ENCODE data around the gene CDK14. TPM values are rescaled to one million over a fixed set of nuclear protein-coding genes. Genes with fewer than 3 reads are reported as not detected.

The CDK14 gene
- total RNA-seq, 8 experiments from 2014 or later: 9.9 to 50.5 (median 13.3) TPM

DNA sequence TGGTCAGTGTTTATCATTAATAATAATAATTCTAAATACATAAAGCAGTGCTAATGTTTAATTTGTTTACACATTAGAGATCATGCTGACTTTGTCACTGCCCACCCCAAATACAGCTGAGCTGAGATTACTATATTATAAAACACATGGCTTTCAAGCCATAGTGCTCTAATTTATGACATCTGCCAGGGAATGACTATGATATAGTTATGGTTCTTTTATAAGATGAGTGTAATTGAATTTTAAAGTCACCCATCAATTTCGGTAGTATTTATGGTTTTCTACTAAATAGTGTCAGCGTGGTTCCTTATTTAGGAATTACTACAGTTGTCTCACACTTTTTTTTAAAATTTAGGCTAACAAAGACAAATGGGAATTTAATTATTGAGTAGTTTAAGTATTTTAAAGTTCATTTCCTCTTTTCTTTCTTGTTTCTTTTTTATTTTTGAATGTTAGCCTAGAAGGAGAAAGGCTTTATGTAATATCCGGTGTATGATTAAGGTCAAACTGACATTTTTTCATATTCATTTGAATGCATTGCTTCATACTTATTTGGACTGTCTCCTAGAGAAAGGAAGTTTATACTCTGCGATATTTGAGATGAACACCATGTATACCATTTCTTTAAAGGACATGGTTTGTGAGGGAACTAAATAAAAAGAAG is 3.9 kb downstream of the CDK14 start:
- 48 to 100% (median 90%) methylated on average over 1 to 4 of the region's 4 CpGs for WGBS, 10 experiments
- in situ Hi-C loops (cut with MboI; ENCODE audit: low pct_unique_long_range_greater_than_20kb in 2 of 9, low sequenced_read_pairs in 9 of 9, unreplicated experiment in 9 of 9): loop anchor here in 2 of 9 experiments (25.0 kb wide), 1 partner anchor 138 kb away; the partner anchor contains the start of gene PTTG1IP2 (in 2 of the 2)
- H3K4me1 ChIP-seq (replicated peaks in 1 of 2): peaks cover 4 to 10% of the 10 kb centered on the region in 2 donors

DNA sequence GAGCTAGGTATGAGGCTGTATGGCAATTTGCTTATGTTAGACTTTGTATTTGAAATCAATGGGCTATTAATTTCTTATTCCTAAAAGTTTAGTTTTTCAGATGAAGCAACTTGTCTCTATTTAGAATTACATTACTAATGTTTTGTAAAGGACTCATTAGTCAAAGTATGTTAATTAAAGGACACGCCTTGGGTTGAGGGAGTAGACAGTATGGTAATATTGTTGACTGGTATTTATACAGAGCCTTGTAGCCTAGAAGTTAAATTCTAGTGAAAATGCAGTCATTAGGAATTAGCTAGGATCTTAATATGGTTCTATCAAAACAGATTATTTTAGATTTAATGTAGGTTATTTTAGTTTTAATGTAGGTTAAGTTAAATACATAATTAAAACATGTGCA is 6.2 kb downstream of the CDK14 start:
- ATAC-seq (replicated peaks in 6 of 8): peak in 3 of 8 experiments; percentile 64 to 90 (median 86)
- Histone ChIP-seq H3K4me3 (no peak overlapping the region), H3K27ac (no peak overlapping the region), H3K4me1 (replicated peaks in 1 of 2) (peaks cover 4% of the 10 kb centered on the region in 2 donors)
- in situ Hi-C loops (cut with MboI; ENCODE audit: low pct_unique_long_range_greater_than_20kb in 2 of 9, low sequenced_read_pairs in 9 of 9, unreplicated experiment in 9 of 9): no loop called here
- 0 to 100% (median 78%) methylated on average over 1 of the region's 1 CpG; no CpG with 5 or more reads in 3 of the 10 experiments for WGBS, 10 experiments

More for the DNA sequence above, 3.9 kb downstream of the CDK14 start:
- no peak overlapping the region for H3K27ac ChIP-seq
- H3K4me3 ChIP-seq: no peak overlapping the region
- ATAC-seq (replicated peaks in 6 of 8): no peak

DNA sequence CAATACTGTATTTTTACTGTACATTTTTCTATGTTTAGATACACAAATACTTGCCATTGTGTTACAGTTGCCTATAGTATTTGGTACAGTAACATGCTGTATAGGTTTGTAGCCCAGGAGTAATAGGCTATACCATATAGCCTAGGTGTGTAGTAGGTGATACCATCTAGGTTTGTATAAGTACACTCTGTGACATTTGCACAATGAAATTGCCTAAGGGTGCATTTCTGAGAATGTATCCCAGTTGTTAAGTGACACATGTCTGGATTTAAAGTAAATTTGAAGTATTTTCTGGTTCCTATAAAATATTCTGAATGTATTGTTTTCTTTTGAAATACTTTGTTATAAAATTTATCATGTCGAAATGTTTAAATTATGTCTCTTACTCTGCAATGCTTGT is 7.2 kb downstream of the CDK14 start:
- in situ Hi-C loops (cut with MboI; ENCODE audit: low pct_unique_long_range_greater_than_20kb in 2 of 9, low sequenced_read_pairs in 9 of 9, unreplicated experiment in 9 of 9): no loop called here
- no peak for ATAC-seq (replicated peaks in 6 of 8)

DNA sequence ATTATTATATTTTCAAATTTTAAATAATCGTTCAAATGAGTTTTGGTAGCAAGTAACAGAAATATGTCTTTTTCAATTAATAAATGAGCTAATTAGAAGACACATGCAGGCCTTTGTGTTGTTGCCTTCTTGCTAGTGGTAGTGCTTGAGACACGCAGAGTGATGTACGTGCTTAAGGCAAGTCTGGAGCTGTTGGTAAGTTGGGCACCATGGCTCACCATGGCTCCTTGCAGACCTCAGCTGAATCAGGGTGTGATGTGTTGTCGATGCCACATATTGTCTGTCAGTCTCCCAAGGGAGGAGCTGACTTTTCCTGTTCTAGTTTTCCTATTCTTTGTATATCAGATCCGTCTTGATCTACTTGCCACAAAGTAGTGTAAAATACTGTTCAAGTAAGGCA is 8.3 kb downstream of the CDK14 start:
- H3K4me3 ChIP-seq: no peak overlapping the region
- in situ Hi-C loops (cut with MboI; ENCODE audit: low pct_unique_long_range_greater_than_20kb in 2 of 9, low sequenced_read_pairs in 9 of 9, unreplicated experiment in 9 of 9): no loop called here
- 80 to 100% (median 96%) methylated on average over 1 to 5 of the region's 5 CpGs for WGBS, 10 experiments
- no peak overlapping the region for H3K27ac ChIP-seq
- no peaks in the 10 kb centered on the region for H3K4me1 ChIP-seq (replicated peaks in 1 of 2)
- no peak for ATAC-seq (replicated peaks in 6 of 8)

More for the DNA sequence above, 7.2 kb downstream of the CDK14 start:
- Histone ChIP-seq H3K4me3 (no peak overlapping the region), H3K4me1 (replicated peaks in 1 of 2) (no peaks in the 10 kb centered on the region), H3K27ac (no peak overlapping the region)
- WGBS, 10 experiments: 50 to 93% (median 83%) methylated on average over 1 of the region's 1 CpG; no CpG with 5 or more reads in 3 of the 10 experiments

DNA sequence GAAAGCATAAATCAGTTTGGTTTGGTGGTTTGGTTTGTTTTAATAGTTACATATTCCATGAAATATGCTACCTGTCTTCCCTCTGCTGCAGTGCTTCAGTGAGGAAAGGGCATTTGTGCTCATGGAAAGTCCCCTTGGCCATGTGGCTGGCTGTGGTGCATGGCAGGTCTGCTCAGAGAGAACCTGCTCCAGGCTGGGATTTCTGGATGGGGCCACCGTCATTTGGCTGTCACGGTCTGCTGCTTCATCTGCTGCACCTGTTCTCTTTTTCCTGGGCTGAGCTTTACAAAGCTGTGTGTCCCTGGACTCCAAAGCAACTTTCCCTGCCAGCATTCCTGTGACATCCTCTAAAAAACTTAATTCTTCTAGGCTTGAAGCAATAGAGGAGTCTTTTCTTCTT is 8.9 kb downstream of the CDK14 start:
- no peak overlapping the region for H3K27ac ChIP-seq
- no peaks in the 10 kb centered on the region for H3K4me1 ChIP-seq (replicated peaks in 1 of 2)
- 81 to 100% (median 100%) methylated on average over 1 to 2 of the region's 2 CpGs; no CpG with 5 or more reads in 7 of the 10 experiments for WGBS, 10 experiments
- ATAC-seq (replicated peaks in 6 of 8): no peak
- in situ Hi-C loops (cut with MboI; ENCODE audit: low pct_unique_long_range_greater_than_20kb in 2 of 9, low sequenced_read_pairs in 9 of 9, unreplicated experiment in 9 of 9): no loop called here
- H3K4me3 ChIP-seq: no peak overlapping the region

DNA sequence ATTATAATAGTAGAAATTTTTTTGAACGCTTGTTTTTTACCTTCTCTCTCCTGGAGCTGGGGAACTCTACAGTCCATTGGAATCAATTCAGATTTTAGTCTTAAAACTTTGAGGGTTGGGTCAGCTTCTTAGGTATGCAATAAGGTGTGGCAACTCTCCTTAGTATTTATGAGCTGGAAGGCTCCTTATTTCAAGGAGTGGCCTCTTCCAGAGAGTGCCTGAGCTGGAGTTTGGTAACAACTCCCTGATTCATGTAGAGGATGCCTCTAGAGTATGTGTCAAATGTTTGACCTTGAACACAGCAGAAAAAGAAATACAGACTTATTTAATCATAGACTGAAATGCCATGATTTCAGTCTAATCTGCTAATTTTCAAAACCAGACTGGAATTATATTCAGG is 11.1 kb downstream of the CDK14 start:
- peak in 2 of 8 experiments; percentile 38 to 88 for ATAC-seq (replicated peaks in 6 of 8)
- no peak overlapping the region for H3K4me3 ChIP-seq
- in situ Hi-C loops (cut with MboI; ENCODE audit: low pct_unique_long_range_greater_than_20kb in 2 of 9, low sequenced_read_pairs in 9 of 9, unreplicated experiment in 9 of 9): no loop called here
- 86 to 100% (median 100%) methylated on average over 1 of the region's 1 CpG; no CpG with 5 or more reads in 5 of the 10 experiments for WGBS, 10 experiments
- H3K27ac ChIP-seq: no peak overlapping the region
- no peaks in the 10 kb centered on the region for H3K4me1 ChIP-seq (replicated peaks in 1 of 2)

DNA sequence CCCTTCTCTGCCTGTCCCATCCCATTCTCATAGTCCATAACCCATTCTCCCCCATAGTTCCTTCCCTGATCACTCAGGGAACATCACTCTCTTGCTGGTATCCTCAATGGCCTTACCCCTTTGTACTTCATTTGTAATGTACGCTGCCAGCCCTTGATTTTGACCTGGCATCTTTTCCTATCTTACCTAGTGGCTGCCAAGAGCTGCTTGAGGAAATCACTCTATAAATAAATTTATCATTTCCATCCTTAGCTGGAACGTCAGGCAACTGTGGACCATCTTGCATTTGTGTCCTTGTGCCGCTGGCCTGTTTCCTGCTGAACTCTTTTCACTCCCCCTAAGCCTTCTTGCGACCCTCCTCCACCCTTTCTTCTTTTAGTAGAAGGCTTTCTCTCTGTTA is 14.0 kb downstream of the CDK14 start:
- in situ Hi-C loops (cut with MboI; ENCODE audit: low pct_unique_long_range_greater_than_20kb in 2 of 9, low sequenced_read_pairs in 9 of 9, unreplicated experiment in 9 of 9): no loop called here
- Histone ChIP-seq H3K4me3 (no peak overlapping the region), H3K4me1 (replicated peaks in 1 of 2) (no peaks in the 10 kb centered on the region), H3K27ac (no peak overlapping the region)
- WGBS, 10 experiments: 60 to 100% (median 100%) methylated on average over 1 to 4 of the region's 4 CpGs; no CpG with 5 or more reads in 1 of the 10 experiments
- ATAC-seq (replicated peaks in 6 of 8): no peak

DNA sequence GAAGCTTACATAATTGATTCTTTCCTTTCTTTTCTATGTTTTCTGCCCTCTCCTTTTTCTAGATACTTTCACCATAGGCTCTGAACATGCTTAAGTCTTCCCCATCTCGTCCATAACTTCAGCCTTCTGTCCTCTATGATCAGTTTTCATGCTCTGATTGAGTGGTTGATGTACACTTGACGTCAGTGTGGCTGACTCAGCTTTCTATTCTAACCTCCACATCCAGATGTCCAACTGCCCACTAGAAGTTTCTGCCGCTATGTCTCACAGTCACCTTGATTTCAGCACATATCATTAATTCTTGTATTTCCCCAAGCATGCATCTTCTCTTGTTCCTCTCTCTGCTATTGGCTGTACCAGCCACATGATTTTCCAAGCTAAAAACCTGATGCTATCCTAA is 15.0 kb downstream of the CDK14 start:
- in situ Hi-C loops (cut with MboI; ENCODE audit: low pct_unique_long_range_greater_than_20kb in 2 of 9, low sequenced_read_pairs in 9 of 9, unreplicated experiment in 9 of 9): no loop called here
- no peak for ATAC-seq (replicated peaks in 6 of 8)

DNA sequence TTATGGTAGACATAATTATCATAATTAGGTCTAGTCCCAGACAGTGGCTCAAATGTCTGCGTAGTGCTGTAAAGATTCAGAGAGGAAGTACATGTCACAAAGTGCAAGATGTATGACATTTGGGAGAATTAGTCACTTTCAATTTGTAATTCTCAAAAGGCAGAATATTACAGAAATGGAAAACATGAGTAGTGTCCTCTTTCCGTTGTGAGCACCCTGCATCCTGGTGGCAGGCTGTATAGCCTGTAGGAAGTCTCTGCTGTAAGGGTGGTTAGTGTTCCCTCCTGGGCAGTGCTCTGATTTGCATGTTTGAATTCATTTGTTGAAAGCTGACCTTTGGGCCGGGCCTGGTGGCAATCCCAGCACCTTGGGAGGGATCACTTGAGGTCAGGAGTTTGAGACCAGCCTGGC is 17.0 kb downstream of the CDK14 start:
- Histone ChIP-seq H3K4me1 (replicated peaks in 1 of 2) (no peaks in the 10 kb centered on the region), H3K4me3 (no peak overlapping the region), H3K27ac (no peak overlapping the region)
- in situ Hi-C loops (cut with MboI; ENCODE audit: low pct_unique_long_range_greater_than_20kb in 2 of 9, low sequenced_read_pairs in 9 of 9, unreplicated experiment in 9 of 9): no loop called here
- ATAC-seq (replicated peaks in 6 of 8): peak in 2 of 8 experiments; percentile 85 to 88
- WGBS, 10 experiments: 0 to 100% (median 63%) methylated on average over 1 to 3 of the region's 3 CpGs; no CpG with 5 or more reads in 3 of the 10 experiments

More for the DNA sequence above, 15.0 kb downstream of the CDK14 start:
- Histone ChIP-seq H3K4me1 (replicated peaks in 1 of 2) (no peaks in the 10 kb centered on the region), H3K4me3 (no peak overlapping the region), H3K27ac (no peak overlapping the region)
- WGBS, 10 experiments: 0 to 97% (median 79%) methylated on average over 1 to 3 of the region's 3 CpGs; no CpG with 5 or more reads in 2 of the 10 experiments

DNA sequence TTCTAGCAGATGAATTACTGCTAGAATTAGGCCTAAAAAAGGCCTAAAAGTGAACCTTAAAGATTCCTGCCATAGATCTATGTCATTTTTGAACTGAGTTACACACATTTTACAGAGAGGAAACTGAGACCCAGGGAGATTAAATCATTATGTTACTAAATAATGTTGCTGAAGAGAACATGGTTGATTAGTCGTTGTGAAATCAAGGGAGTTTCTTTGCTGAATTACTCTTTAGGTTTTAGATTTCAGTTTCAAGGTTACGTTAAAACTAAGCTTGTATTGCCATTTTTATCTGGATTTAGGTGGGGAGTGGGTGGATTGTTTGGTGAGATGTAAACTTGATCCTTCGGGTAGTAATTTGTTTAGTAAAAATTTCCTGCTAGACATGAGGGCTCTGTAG is 21.3 kb downstream of the CDK14 start:
- WGBS, 10 experiments: 60 to 100% (median 96%) methylated on average over 1 to 3 of the region's 3 CpGs; no CpG with 5 or more reads in 1 of the 10 experiments
- in situ Hi-C loops (cut with MboI; ENCODE audit: low pct_unique_long_range_greater_than_20kb in 2 of 9, low sequenced_read_pairs in 9 of 9, unreplicated experiment in 9 of 9): no loop called here
- Histone ChIP-seq H3K4me1 (replicated peaks in 1 of 2) (peaks cover 0 to 5% of the 10 kb centered on the region in 2 donors), H3K4me3 (no peak overlapping the region), H3K27ac (no peak overlapping the region)
- no peak for ATAC-seq (replicated peaks in 6 of 8)

DNA sequence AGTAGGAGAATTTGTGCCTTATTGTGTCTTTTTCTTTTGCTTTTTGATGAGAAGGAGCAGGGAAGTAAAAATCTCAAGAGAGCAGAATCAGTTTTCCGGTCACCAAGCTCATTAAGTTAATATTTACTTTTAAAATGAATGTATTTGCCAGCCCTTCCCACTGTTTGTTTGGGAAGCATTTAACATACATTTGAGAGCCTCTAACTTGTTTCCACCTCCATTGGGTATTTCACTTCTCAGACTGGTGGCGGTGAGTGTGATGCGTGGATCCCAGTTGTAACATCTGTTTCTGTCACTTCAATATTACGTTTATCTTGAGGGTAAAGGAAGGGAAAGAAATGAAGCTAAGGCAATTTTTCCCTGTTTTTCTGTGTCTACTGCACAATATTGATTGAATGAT is 22.8 kb downstream of the CDK14 start:
- 60 to 100% (median 74%) methylated on average over 1 to 4 of the region's 4 CpGs; no CpG with 5 or more reads in 1 of the 10 experiments for WGBS, 10 experiments

DNA sequence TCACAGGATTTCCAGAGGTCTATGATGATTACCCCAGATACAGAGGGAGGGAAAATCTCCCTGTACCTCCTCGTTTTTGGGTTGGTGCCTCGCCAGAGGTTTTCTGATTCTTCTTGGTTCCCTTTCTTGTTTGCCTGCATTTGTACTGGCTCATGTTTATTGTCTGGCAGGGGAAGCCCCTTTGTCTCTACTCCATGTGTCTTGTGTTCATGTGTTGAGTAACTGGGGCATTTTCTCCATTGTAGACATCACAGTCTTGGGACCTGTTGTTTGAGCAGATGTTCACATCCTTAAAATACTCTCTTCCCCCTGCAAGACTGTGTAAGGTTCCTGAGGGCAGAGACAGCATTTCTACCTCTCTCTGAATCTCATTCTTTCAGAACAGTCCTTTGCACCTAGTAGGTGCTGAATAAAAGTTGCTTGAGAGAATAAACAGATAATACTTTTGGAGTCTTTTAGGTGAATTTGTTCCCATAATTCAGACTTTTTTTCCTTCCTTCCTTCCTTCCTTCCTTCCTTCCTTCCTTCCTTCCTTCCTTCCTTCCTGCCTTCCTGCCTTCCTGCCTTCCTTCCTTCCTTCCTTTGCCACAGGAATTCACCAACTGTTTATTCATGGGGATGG is 25.1 kb downstream of the CDK14 start:
- peaks cover 9 to 26% of the 10 kb centered on the region in 2 donors for H3K4me1 ChIP-seq (replicated peaks in 1 of 2)
- 46 to 92% (median 60%) methylated on average over 1 to 2 of the region's 2 CpGs; no CpG with 5 or more reads in 5 of the 10 experiments for WGBS, 10 experiments
- ATAC-seq (replicated peaks in 6 of 8): no peak
- H3K4me3 ChIP-seq: no peak overlapping the region
- H3K27ac ChIP-seq: no peak overlapping the region
- in situ Hi-C loops (cut with MboI; ENCODE audit: low pct_unique_long_range_greater_than_20kb in 2 of 9, low sequenced_read_pairs in 9 of 9, unreplicated experiment in 9 of 9): no loop called here

More for the DNA sequence above, 22.8 kb downstream of the CDK14 start:
- peak in 1 of 8 experiments; percentile 20 for ATAC-seq (replicated peaks in 6 of 8)
- Histone ChIP-seq H3K4me3 (no peak overlapping the region), H3K27ac (no peak overlapping the region), H3K4me1 (replicated peaks in 1 of 2) (peaks cover 2 to 11% of the 10 kb centered on the region in 2 donors)
- in situ Hi-C loops (cut with MboI; ENCODE audit: low pct_unique_long_range_greater_than_20kb in 2 of 9, low sequenced_read_pairs in 9 of 9, unreplicated experiment in 9 of 9): no loop called here

DNA sequence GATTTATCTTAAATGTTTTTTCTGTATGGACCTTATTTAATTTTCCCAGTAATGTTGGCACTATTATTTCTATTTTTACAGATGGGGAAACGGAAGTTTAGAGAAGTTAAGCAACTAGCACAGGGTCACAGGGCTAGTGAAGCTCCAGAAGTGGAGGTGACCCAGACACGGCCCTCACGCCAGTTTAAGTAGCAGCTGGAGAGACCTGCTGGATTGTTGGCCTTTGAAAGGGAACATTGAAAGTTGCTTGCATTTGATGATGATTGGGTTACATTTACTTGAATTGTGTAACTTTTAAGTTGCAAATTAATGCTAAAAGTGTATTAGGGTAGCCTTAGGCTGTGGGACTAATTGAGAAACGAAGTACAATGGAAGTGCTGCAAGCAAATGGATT is 25.6 kb downstream of the CDK14 start:
- Histone ChIP-seq H3K27ac (no peak overlapping the region), H3K4me3 (no peak overlapping the region), H3K4me1 (replicated peaks in 1 of 2) (peaks cover 9 to 26% of the 10 kb centered on the region in 2 donors)
- in situ Hi-C loops (cut with MboI; ENCODE audit: low pct_unique_long_range_greater_than_20kb in 2 of 9, low sequenced_read_pairs in 9 of 9, unreplicated experiment in 9 of 9): no loop called here
- ATAC-seq (replicated peaks in 6 of 8): peak in 3 of 8 experiments; percentile 46 to 77 (median 50)
- WGBS, 10 experiments: 20 to 100% (median 52%) methylated on average over 1 to 4 of the region's 4 CpGs; no CpG with 5 or more reads in 2 of the 10 experiments

All from motor neuron (in vitro differentiated cells).